ENCODE measurements around the gene PIP4K2B. TPM values are rescaled to one million over a fixed set of nuclear protein-coding genes. Genes with fewer than 3 reads are reported as not detected.
A peak's percentile ranks its signal among the peaks of the same experiment; 100 is the strongest.
"Not testable (repeated sequence)": the region's sequence is repeated elsewhere in the genome, so short reads cannot be mapped to it uniquely, and the experiment has no call there.

PIP4K2B gene
- total RNA-seq, 2 donors from 2014 or later: 25.4 to 33.2 TPM

GRCh38 chr17:38733982-38734973 is 65.1 kb downstream of the PIP4K2B start:
- DNase-seq (ENCODE audit: low spot score) (no peak), ATAC-seq (no peak)
- peak overlapping the region; percentile 37 to 64 for H3K27ac Mint-ChIP-seq
- H3K4me3 Mint-ChIP-seq: no peak overlapping the region
- no peaks in the 10 kb centered on the region for H3K27me3 Mint-ChIP-seq
- no peaks in the 10 kb centered on the region for H3K9me3 Mint-ChIP-seq
- no peaks in the 10 kb centered on the region for H3K36me3 Mint-ChIP-seq
- H3K4me1 Mint-ChIP-seq (ENCODE audit: low read depth in 2 of 2): peaks cover 45 to 47% of the 10 kb centered on the region in 2 donors

GRCh38 chr17:38733282-38733981 is 65.9 kb downstream of the PIP4K2B start:
- Mint-ChIP-seq H3K36me3 (no peaks in the 10 kb centered on the region), H3K27ac (peak overlapping the region; percentile 64 to 96), H3K9me3 (no peaks in the 10 kb centered on the region), H3K4me1 (ENCODE audit: low read depth in 2 of 2) (peaks cover 53 to 56% of the 10 kb centered on the region in 2 donors), H3K27me3 (no peaks in the 10 kb centered on the region), H3K4me3 (peak overlapping the region; percentile 30)
- DNase-seq (ENCODE audit: low spot score): no peak
- ATAC-seq: no peak

- Mint-ChIP-seq H3K9me3 (no peaks in the 10 kb centered on the region), H3K4me3 (peak overlapping the region; percentile 99), H3K27ac (peak overlapping the region; percentile 86 to 96), H3K27me3 (no peaks in the 10 kb centered on the region), H3K36me3 (no peaks in the 10 kb centered on the region), H3K4me1 (ENCODE audit: low read depth in 2 of 2) (peaks cover 61 to 64% of the 10 kb centered on the region in 2 donors)
- DNase-seq (ENCODE audit: low spot score) (no peak), ATAC-seq (no peak)
Observed at GRCh38 chr17:38732376-38733281, 66.7 kb downstream of the PIP4K2B start.

GRCh38 chr17:38731526-38732294 is 67.6 kb downstream of the PIP4K2B start:
- no peaks in the 10 kb centered on the region for H3K36me3 Mint-ChIP-seq
- peak overlapping the region; percentile 99 for H3K4me3 Mint-ChIP-seq
- peaks cover 64 to 72% of the 10 kb centered on the region in 2 donors for H3K4me1 Mint-ChIP-seq (ENCODE audit: low read depth in 2 of 2)
- H3K9me3 Mint-ChIP-seq: no peaks in the 10 kb centered on the region
- peak overlapping the region; percentile 86 to 96 for H3K27ac Mint-ChIP-seq
- no peaks in the 10 kb centered on the region for H3K27me3 Mint-ChIP-seq
- no peak for ATAC-seq
- no peak for DNase-seq (ENCODE audit: low spot score)

- Mint-ChIP-seq H3K4me3 (peak overlapping the region; percentile 99), H3K36me3 (no peaks in the 10 kb centered on the region), H3K27me3 (no peaks in the 10 kb centered on the region), H3K9me3 (no peaks in the 10 kb centered on the region), H3K27ac (peak overlapping the region; percentile 94 to 96), H3K4me1 (ENCODE audit: low read depth in 2 of 2) (peaks cover 68 to 78% of the 10 kb centered on the region in 2 donors)
- no peak for DNase-seq (ENCODE audit: low spot score)
- ATAC-seq: no peak
Observed at GRCh38 chr17:38730526-38731379, 68.6 kb downstream of the PIP4K2B start.

GRCh38 chr17:38729886-38730525 is 69.3 kb downstream of the PIP4K2B start, which contains the start of gene CISD3:
Gene CISD3 (plus strand): TSS chr17:38730341. CDS start chr17:38730359, 18 bp downstream.
- ATAC-seq: peak; percentile 89 to 90
- Mint-ChIP-seq H3K36me3 (no peaks in the 10 kb centered on the region), H3K27ac (peak within 1 kb of the TSS; percentile 96 to 98), H3K9me3 (no peaks in the 10 kb centered on the region), H3K4me1 (ENCODE audit: low read depth in 2 of 2) (peaks cover 68 to 79% of the 10 kb centered on the region in 2 donors), H3K27me3 (no peaks in the 10 kb centered on the region), H3K4me3 (peak within 1 kb of the TSS; percentile 99)
- DNase-seq (ENCODE audit: low spot score): peak; percentile 94

- H3K4me1 Mint-ChIP-seq (ENCODE audit: low read depth in 2 of 2): peaks cover 65 to 79% of the 10 kb centered on the region in 2 donors
- no peaks in the 10 kb centered on the region for H3K36me3 Mint-ChIP-seq
- ATAC-seq: no peak
- H3K27ac Mint-ChIP-seq: peak overlapping the region; percentile 94 to 98
- no peaks in the 10 kb centered on the region for H3K27me3 Mint-ChIP-seq
- DNase-seq (ENCODE audit: low spot score): no peak
- H3K4me3 Mint-ChIP-seq: peak overlapping the region; percentile 83
- no peaks in the 10 kb centered on the region for H3K9me3 Mint-ChIP-seq
Observed at GRCh38 chr17:38729368-38729885, 69.9 kb downstream of the PIP4K2B start.

GRCh38 chr17:38728290-38728831 is 71.0 kb downstream of the PIP4K2B start:
- DNase-seq (ENCODE audit: low spot score): peak; percentile 89
- Mint-ChIP-seq H3K9me3 (no peaks in the 10 kb centered on the region), H3K27ac (peak overlapping the region; percentile 94 to 98), H3K27me3 (no peaks in the 10 kb centered on the region), H3K36me3 (no peaks in the 10 kb centered on the region), H3K4me1 (ENCODE audit: low read depth in 2 of 2) (peaks cover 59 to 74% of the 10 kb centered on the region in 2 donors), H3K4me3 (peak overlapping the region; percentile 83)
- peak; percentile 60 to 65 for ATAC-seq

- Mint-ChIP-seq H3K9me3 (no peaks in the 10 kb centered on the region), H3K36me3 (no peaks in the 10 kb centered on the region), H3K27me3 (no peaks in the 10 kb centered on the region), H3K4me1 (ENCODE audit: low read depth in 2 of 2) (peaks cover 55 to 72% of the 10 kb centered on the region in 2 donors), H3K27ac (peak overlapping the region; percentile 94 to 98), H3K4me3 (peak overlapping the region; percentile 83)
- DNase-seq (ENCODE audit: low spot score) (peak; percentile 91), ATAC-seq (peak; percentile 64 to 75)
Observed at GRCh38 chr17:38727736-38728135, 71.6 kb downstream of the PIP4K2B start.

- DNase-seq (ENCODE audit: low spot score); ATAC-seq; H3K27me3 Mint-ChIP-seq; H3K9me3 Mint-ChIP-seq; H3K36me3 Mint-ChIP-seq: not testable (repeated sequence)
- peak overlapping the region; percentile 67 for H3K4me3 Mint-ChIP-seq
- H3K4me1 Mint-ChIP-seq (ENCODE audit: low read depth in 2 of 2): peaks cover 50 to 59% of the 10 kb centered on the region in 2 donors
- H3K27ac Mint-ChIP-seq: peak overlapping the region; percentile 94 to 98
Observed at GRCh38 chr17:38726145-38726544, 73.2 kb downstream of the PIP4K2B start.

GRCh38 chr17:38725066-38725465 is 74.3 kb downstream of the PIP4K2B start:
- H3K9me3 Mint-ChIP-seq: no peaks in the 10 kb centered on the region
- H3K4me1 Mint-ChIP-seq (ENCODE audit: low read depth in 2 of 2): peaks cover 50 to 53% of the 10 kb centered on the region in 2 donors
- H3K4me3 Mint-ChIP-seq: peak overlapping the region; percentile 67
- no peak for DNase-seq (ENCODE audit: low spot score)
- peak; percentile 17 to 59 for ATAC-seq
- H3K27ac Mint-ChIP-seq: peak overlapping the region; percentile 94 to 98
- H3K36me3 Mint-ChIP-seq: no peaks in the 10 kb centered on the region
- H3K27me3 Mint-ChIP-seq: no peaks in the 10 kb centered on the region
